ENCODE data around the gene AUTS2. TPM values are rescaled to one million over a fixed set of nuclear protein-coding genes. Genes with fewer than 3 reads are reported as not detected.

Gene AUTS2
- total and polyA plus RNA-seq, 10 of the 15 experiments (the other 5 are each of a cell fraction or from before 2014, with no cell fraction given), result 6.4 to 55.6 (median 21.6) TPM

DNA sequence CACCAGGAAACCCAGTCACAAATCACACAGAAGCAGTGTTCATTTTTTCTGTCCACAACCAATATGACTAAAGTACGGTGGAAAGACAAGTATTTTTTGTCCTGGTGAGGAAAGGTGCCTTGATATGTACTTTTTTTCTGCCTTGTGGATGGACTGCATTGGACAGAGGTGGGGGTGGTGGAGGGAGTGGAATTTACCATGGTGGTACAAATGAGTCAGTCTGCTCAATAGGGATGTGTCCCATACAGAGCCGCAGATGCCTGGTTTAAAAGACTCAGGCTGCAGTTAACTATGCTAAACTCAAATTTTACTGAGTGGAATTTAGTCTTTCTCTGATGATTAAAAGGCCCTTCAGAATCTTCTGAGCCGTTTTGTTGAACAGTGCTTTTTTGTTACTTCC is 859.2 kb downstream of the AUTS2 start (continued):
- no peak for TF ChIP-seq CUX1 (IDR thresholded peaks at IDR 0.05; ENCODE audit: insufficient replicate concordance, low read depth, low read length)
- TF ChIP-seq, protein P1, sequence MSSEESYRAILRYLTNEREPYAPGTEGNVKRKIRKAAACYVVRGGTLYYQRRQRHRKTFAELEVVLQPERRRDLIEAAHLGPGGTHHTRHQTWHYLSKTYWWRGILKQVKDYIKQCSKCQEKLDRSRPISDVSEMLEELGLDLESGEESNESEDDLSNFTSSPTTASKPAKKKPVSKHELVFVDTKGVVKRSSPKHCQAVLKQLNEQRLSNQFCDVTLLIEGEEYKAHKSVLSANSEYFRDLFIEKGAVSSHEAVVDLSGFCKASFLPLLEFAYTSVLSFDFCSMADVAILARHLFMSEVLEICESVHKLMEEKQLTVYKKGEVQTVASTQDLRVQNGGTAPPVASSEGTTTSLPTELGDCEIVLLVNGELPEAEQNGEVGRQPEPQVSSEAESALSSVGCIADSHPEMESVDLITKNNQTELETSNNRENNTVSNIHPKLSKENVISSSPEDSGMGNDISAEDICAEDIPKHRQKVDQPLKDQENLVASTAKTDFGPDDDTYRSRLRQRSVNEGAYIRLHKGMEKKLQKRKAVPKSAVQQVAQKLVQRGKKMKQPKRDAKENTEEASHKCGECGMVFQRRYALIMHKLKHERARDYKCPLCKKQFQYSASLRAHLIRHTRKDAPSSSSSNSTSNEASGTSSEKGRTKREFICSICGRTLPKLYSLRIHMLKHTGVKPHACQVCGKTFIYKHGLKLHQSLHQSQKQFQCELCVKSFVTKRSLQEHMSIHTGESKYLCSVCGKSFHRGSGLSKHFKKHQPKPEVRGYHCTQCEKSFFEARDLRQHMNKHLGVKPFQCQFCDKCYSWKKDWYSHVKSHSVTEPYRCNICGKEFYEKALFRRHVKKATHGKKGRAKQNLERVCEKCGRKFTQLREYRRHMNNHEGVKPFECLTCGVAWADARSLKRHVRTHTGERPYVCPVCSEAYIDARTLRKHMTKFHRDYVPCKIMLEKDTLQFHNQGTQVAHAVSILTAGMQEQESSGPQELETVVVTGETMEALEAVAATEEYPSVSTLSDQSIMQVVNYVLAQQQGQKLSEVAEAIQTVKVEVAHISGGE (CRISPR knock-in tag; IDR thresholded peaks at IDR 0.05), result no peak
- no peak for TF ChIP-seq SMAD1 (IDR thresholded peaks at IDR 0.05; ENCODE audit: low read depth, partially characterized antibody)
- no peak for TF ChIP-seq SP1 (IDR thresholded peaks at IDR 0.05; ENCODE audit: low read depth, low read length)

All from GM12878 (cell line).